Gastroesophageal sphincter (tissue), 3 donors: ENCODE data around the gene CRY2.

Experiments used
- EP300 ChIP-seq: sonication (generic); formaldehyde crosslinking; IDR thresholded peaks from one replicate; pipeline ENCODE4 v1.6.1; 2017; ENCODE audit warnings: antibody characterized with exemption, mild to moderate bottlenecking
- POLR2A ChIP-seq, 2 donors: fragments of 450-650 bp; IDR thresholded peaks; one replicate each; pipeline ENCODE4 v1.6.1; 2017; ENCODE audit warnings: antibody characterized with exemption in 2 of 2, mild to moderate bottlenecking in 2 of 2, moderate library complexity in 1 of 2
- POLR2AphosphoS5 ChIP-seq: sonication (generic); formaldehyde crosslinking; IDR thresholded peaks from one replicate; pipeline ENCODE4 v1.6.1; 2017; ENCODE audit warnings: antibody characterized with exemption
- TF ChIP-seq, protein P1 (sequence below), 4 experiments: fragments of 200-600 bp in 2 of 4; fragments of 450-650 bp in 2 of 4; sonication (generic) in 1 of 4; IDR thresholded peaks; one replicate each; pipeline ENCODE4 v1.5.1; 2017 to 2019; ENCODE audit warnings: antibody characterized with exemption in 4 of 4, mild to moderate bottlenecking in 2 of 4, moderate library complexity in 2 of 4

DNA sequence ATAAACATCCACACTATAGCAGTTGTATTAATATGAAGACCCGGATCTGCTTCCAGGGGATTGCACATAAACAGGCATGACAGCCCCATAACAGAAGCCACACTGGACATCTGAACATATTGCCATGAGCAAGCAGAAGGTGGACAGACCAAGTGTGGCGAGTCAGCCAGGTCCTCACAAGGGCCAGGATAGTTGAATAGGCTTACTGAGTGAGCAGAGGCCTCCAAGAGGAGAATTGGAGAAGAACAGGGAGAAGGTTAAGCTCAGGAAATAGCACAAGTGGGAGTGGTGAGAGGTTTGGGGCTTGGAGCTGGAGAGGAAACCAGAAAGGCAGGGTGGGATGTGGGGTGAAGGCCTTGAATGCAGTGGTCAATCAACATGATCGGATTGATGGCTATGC, 31.5 kb upstream of the CRY2 start:
- TF ChIP-seq, protein P1, sequence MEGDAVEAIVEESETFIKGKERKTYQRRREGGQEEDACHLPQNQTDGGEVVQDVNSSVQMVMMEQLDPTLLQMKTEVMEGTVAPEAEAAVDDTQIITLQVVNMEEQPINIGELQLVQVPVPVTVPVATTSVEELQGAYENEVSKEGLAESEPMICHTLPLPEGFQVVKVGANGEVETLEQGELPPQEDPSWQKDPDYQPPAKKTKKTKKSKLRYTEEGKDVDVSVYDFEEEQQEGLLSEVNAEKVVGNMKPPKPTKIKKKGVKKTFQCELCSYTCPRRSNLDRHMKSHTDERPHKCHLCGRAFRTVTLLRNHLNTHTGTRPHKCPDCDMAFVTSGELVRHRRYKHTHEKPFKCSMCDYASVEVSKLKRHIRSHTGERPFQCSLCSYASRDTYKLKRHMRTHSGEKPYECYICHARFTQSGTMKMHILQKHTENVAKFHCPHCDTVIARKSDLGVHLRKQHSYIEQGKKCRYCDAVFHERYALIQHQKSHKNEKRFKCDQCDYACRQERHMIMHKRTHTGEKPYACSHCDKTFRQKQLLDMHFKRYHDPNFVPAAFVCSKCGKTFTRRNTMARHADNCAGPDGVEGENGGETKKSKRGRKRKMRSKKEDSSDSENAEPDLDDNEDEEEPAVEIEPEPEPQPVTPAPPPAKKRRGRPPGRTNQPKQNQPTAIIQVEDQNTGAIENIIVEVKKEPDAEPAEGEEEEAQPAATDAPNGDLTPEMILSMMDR (IDR thresholded peaks at IDR 0.05), result no peak
- TF ChIP-seq POLR2AphosphoS5 (no peak), POLR2A (IDR thresholded peaks at IDR 0.05) (no peak), EP300 (no peak)
